Measurements from ENCODE around the gene CNNM4. TPM values are rescaled to one million over a fixed set of nuclear protein-coding genes. Genes with fewer than 3 reads are reported as not detected.
"Not testable (repeated sequence)": the region's sequence is repeated elsewhere in the genome, so short reads cannot be mapped to it uniquely, and the experiment has no call there.

CNNM4 gene
- total RNA-seq, 1 donor from 2014 or later, result 15.6 TPM

DNA sequence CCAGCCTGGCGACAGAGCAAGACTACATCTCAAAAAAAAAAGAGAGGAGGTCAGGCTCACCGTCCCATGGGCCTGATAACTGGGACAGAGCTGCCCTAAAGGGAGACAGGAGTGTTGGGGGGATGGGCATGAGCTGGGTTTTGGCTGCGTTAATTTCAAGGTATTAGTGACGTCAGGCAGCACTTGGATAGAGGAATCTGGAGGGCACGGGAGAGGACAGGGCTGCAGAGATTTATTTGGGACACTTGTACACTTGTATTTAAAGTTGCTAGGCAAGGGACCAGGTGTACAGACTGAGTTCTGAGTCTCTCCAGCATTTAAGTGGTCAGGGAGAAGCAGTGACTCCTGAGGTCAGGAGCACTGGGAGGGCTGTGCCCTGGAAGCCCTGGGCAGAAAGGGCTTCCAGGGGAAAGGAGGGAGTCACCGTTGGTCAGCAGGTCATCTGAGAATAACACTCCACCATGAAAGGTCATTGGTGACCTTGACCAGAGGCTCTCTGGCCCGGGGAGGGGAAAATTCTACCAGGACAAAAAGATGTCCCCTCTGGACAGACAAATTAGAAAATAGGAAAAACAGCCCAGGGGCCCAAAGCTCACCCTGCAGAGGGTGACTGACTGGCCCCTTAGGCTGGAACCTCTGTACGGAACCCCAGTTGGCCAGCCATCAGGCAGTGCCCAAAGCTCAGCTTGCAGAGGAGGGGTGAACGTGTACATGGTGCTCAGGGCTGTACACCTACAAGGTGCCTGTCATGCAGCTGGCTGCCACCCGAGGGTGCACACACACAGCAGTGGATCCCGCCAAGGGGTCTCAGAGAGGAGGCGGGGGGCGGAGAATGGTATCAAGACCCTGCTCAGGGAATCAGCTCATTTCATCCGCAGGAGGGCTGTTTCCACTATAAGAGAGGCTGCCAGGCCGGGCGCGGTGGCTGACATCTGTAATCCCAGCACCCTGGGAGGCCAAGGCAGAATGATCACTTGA is 32.4 kb downstream of the CNNM4 start:
- DNase-seq (ENCODE audit: low read depth), result no peak

DNA sequence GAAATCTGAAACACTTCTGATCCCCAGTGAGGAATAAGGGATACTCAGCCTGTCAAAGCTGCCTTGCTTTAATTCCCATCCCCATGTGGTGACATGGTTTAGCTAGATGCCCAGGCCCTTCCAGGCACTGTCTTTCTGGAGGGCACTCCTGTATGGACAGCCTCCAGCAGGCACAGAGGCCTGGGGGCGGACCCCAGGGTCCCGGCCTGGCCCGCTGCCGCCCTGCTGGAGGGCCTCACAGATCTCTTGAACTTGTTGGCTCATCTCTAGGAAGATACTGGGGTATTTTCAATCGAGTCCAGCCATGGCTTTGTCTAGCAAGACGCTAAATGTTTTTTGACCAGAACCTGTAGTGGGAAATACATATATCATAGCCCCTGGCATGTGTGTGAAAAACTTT is 34.4 kb downstream of the CNNM4 start:
- no peak for DNase-seq (ENCODE audit: low read depth)

DNA sequence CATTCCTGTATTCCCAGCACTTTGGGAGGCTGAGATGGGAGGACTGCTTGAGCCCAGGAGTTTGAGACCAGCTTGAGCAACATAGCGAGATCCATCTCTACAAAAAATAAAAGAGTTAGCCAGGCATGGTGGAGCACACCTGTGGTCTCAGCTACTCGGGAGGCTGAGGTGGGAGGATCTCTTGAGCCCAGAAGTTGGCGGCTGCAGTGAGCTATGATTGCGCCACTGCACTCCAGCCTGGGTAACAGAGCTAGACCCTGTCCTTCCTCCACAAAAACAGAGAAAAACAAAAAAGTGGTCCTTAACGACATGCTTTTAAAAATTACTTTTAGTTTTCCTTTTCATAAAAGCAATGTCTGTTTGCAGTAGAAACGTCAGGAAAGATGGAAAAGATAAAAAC is 35.8 kb downstream of the CNNM4 start:
- DNase-seq (ENCODE audit: low read depth), result not testable (repeated sequence)

DNA sequence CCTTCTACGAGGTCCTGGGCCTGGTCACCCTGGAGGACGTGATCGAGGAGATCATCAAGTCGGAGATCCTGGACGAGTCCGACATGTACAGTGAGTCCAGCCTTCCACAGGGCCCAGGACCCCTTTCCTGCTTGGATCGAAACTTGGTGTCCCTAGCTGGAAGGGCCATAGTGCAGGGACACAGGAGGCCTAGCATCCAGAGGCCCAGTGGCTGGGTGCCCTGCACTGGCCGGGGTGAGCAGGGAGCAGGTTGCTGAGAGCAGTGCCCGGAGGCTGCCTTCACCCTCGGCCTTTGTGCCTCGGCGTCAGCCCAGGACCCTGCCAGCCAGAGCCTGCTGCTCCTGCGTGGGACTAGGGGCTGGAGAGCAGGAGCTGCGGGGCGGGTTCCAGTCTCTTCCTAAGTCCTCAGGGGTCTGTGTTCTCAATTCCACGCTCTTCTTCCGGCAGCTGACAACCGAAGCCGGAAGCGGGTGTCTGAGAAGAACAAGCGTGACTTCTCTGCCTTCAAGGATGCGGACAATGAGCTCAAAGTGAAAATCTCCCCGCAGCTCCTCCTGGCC is 36.4 kb downstream of the CNNM4 start:
- no peak for DNase-seq (ENCODE audit: low read depth)

DNA sequence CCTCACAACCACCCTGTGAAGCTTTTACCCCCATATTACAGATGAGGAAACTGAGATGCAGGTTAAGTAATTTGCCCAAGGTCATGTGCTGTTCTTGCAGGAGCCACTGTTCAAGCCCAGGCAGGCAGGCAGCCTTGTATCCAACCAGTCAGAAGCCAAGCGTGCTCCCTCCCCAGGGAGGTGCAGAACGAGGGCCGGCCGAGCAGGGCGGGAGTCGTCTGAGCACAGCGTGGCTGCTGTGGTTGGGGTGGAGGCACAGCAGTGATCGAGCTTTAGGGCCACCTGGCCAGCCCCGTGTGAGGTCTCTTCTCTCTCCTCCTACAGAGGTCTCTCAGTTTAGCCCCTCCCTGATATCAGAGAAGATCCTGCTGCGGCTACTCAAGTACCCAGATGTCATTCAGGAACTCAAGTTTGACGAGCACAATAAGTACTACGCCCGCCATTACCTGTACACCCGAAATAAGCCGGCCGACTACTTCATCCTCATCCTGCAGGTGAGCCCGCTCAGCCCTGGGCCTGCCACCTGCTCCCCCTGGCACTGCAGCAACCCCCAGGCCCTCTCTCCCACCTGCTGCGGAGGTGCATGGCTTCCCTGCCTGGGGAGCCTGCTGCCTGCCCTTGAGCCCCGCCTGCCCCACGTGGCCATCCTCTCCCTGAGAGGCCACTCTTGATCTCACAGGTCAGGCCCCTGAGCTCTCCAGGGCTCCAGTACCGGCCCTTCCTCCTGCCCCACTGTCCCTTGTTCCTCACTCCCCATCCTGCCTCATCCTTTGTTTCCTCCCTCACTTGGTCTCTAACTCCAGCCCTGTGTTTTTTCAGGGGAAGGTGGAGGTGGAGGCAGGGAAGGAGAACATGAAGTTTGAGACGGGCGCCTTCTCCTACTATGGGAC is 38.3 kb downstream of the CNNM4 start:
- no peak for DNase-seq (ENCODE audit: low read depth)

DNA sequence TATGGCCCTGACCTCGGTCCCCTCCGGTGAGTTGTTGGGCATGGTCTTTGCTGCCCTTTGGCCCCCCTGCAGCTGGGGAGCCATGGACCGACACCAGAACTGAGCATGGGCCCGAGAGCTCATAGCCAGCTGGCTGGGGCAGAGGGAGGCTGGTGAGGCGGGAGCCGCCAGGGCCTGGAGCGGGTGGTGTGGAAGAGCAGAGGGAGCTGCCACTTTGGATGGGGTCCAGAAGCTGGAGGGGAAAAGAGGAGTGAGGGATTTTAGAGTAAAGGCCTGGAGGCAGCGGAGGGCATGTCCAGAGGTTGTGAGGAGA is 38.9 kb downstream of the CNNM4 start:
- no peak for DNase-seq (ENCODE audit: low read depth)

DNA sequence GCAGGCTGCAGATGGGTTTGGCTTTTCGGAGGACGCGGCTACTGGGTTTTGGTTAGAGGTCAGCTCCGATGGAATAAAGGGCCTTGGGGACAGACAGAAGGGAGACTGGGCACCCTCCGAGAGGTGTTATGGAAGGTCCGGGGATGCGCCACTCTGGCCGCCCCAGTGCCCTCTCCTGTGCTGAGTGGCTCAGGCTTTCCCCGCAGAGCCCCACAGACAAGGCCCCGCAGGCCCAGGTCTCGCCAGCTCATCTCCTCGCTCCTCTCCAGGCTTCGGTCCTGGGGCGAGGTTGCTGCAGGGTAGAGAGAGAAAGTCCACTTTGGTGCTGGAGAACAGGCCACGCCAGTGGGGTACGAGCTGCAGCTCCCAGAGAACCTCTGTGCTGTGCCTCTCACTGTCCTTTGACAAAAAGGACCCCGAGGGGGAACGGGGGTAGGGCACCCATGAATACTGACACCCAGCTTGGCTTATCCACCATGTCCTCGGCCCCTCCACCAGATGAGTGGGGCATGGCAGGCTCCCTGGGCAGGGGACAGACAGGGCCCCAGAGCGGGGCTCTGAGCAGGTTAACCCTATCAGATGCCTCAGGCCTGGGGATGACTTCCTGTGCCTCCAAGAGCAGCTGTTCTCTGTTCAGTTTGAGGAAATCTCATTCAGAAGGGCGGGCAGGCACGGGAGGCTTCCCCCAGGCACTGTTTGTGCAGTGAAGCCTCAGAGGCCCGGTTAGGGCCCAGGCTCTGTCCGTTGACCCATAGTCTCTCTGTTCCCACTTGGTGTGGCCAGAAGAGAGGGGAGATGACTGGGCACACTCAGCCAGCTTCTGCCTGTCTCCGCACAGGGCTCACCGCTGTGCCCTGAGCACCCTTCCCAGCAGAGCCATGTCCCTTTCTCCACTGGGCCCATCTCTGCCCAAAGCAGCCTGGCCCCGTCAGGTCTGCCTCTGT is 39.6 kb downstream of the CNNM4 start:
- DNase-seq (ENCODE audit: low read depth), result no peak

DNA sequence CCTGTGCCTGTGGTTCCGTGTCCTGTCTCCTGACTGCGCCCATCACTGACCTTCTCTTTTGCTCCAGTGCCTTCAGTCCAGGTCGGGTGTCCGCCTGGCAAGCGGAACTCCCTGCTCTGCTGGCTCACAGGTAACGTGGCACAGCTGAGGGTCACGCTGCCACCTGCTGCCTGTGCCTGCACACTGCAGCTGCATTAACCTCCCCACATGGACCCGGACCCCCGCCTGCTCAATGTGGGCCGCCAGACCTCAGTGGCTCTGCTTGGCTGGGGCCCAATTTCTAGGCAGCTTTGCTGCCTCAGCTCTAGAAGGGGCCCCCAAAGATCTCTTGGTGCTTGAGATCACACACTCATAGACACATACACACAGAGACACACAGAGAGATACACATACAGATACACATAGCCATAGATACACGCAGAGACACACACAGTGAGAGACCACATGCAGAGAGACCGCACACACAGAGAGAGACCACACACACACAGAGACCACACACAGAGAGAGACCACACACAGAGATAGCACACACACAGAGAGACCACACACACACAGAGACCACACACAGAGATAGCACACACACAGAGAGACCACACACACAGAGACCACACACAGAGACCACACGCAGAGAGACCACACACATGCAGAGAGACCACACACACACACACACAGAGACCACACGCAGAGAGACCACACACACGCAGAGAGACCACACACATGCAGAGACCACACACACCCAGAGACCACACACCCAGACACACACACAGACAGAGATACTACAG is 40.5 kb downstream of the CNNM4 start:
- DNase-seq (ENCODE audit: low read depth), result peak; percentile 44

DNA sequence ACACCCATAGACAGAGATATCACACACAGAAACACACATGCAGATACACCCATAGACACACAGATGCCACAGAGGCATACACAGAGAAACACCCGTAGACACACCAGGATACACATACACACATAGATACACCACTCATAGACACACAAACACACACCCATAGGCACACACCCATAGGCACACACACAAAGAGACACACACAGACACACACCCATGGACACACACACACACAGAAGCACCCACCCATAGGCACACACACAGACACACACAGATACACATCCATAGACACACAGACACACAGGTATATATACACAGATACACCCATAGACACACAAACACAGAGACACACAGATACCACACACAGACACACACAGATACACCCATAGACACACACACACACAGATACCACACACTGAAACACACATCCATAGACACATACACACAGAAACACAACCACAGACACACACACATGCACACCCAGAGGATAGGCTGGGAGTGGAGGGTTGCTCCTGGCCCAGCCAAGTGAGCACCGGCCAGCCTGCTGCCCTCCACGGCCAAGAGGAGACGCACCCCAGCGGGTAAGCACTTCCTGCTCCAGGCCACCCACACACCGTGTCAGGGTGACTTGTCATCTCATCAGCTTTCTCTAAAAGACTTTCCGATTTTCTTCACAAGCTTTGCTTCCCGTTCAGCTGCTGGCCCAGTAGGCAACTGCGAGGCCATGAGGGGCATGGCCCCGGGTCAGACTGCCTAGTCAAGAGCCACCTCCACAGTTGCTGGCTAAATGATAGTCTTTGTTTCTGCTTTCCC is 41.3 kb downstream of the CNNM4 start:
- DNase-seq (ENCODE audit: low read depth), result no peak

DNA sequence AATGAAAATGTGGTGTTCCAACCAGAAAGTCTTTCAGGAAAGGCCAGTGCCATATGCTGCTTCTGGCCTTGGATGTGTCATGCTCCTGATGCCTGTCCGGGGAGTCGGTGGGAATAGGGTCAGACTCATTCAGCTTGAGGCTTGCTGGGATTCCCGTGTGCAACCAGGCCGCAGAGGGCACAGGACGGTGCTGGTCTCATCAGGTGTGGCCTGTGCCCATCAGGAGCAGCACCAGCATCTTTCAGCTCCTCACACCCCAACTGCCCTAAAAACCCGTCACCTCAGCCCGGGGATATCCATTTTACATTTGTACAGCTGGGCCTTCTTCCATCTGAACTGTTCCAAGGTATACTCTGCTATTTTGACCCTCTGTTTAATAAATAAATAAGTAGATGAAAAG is 42.0 kb downstream of the CNNM4 start:
- no peak for DNase-seq (ENCODE audit: low read depth)

DNA sequence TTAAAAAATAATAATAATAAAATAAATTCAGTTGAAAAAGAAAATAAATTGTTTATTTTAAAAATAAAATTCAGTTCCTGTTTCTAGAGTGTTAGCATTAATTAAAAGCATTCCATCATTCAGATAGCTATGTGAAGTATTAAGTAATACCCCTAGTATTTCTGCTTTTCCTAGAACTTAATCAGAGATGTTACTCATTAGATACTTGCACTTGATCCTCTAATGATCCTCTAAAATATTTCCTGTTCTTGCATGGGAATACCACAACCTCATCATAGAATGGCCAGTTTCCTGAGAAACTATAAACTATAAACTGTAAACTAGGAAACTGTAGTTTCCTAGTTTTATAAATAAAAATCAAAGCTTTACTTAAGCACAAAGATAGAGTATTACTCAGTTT is 44.3 kb downstream of the CNNM4 start:
- no peak for DNase-seq (ENCODE audit: low read depth)

DNA sequence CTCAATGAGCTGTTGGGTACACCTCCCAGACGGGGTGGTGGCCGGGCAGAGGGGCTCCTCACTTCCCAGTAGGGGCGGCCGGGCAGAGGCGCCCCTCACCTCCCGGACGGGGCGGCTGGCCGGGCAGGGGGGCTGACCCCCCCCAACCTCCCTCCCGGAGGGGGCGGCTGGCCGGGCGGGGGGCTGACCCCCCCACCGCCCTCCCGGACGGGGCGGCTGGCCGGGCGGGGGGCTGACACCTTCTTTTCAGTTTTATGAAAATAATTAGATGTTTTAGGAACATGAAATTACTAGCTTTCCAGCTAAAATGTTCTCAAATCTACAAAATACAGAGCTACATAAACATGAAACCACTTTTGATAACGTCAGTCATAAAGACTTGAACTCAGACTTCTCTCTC is 45.2 kb downstream of the CNNM4 start:
- DNase-seq (ENCODE audit: low read depth), result not testable (repeated sequence)

DNA sequence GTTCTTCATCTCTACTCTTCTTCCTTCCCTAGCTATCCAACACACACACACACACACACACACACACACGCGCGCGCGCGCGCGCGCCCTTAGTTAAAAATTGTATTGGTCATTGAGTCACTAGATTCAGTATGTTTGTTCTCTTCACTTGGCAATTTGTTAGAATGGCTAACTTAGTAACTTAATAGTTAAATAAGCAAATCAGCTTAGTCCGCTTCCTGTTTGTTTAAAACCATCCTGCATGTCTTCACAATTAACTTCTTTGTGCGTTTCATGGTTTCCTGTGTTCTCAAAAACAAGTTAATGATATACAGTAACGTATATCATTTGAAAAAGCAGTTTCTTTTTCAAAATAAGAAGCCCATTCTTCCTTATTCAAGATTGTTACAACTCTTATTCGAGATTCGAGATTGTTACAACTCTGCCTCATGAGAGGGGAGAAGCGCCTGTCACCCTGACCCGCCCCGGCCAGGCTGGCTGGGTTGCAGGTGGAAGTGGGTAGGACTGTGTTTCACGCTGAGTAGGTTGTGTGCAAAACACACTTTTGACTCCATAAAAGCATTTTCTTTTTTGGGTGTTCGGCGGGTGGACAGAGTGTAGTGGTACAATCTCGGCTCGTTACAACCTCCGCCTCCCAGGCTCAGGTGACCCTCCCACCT is 45.9 kb downstream of the CNNM4 start:
- no peak for DNase-seq (ENCODE audit: low read depth)

DNA sequence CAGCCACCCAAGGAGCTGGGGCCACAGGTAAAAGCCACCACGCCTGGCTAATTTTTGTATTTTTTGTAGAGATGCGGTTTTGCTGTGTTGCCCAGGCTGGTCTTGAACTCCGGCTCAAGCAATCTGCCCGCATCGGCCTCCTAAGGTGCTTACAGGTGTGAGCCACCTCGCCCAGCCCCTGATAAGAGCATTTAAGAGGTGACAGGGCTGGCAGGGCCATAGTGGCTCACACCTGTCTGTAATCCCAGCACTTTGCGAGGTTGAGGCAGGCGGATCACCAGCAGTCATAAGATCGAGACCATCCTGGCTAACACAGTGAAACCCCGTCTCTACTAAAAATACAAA is 46.4 kb downstream of the CNNM4 start:
- DNase-seq (ENCODE audit: low read depth), result no peak

DNA sequence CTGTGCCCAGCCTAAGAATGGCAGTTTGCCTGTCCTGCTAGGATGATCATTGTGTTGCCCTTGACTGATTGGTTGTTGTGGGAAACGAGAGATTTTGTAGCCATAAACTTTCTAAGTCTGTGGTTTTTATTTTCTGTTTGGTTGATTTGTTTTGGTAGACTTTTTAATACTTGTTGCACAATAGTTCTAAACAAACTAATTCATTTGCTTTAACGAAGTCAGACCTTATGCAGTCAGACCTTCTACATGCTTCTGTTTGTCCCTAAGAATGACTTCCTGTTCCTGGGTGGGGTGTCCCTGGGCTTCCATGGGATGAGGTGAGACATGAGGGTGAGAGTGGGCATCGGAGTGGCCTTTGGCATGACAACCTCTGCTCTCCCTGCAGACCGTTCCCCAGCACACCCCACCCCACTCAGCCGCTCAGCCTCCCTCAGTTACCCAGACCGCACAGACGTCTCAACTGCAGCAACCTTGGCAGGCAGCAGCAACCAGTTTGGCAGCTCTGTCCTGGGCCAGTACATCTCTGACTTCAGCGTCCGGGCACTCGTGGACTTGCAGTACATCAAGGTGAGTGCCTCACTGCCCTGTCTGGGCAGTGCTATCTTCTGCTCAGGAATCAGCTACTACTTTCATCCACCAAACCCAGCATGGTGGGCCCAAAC is 47.6 kb downstream of the CNNM4 start:
- DNase-seq (ENCODE audit: low read depth), result no peak

DNA sequence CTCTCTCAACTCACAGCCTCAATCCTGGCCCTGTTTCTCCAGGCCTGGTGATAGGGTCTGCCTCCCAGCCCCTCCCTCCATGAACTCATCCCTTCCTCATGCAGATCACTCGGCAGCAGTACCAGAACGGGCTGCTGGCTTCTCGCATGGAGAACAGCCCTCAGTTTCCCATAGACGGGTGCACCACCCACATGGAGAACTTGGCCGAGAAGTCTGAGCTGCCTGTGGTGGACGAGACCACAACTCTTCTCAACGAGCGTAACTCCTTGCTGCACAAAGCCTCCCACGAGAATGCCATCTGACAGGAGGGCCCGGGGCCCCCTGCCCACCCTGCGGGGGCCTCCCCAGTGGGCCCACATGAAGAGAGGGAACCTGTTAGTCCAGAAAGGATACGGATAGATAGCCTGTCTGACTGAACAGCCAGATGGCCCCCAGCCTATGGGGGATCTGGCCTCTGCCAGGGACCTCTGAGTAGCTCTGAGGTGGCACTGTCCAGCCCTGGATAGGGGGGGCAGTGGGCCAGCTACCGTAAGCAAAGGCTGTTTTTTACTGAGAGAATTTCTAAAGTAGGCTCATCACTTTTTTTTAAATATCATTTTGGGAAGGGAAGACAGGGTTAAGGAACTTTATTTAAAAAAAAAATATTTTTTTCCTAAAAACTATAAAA is 48.6 kb downstream of the CNNM4 start:
- DNase-seq (ENCODE audit: low read depth), result no peak

DNA sequence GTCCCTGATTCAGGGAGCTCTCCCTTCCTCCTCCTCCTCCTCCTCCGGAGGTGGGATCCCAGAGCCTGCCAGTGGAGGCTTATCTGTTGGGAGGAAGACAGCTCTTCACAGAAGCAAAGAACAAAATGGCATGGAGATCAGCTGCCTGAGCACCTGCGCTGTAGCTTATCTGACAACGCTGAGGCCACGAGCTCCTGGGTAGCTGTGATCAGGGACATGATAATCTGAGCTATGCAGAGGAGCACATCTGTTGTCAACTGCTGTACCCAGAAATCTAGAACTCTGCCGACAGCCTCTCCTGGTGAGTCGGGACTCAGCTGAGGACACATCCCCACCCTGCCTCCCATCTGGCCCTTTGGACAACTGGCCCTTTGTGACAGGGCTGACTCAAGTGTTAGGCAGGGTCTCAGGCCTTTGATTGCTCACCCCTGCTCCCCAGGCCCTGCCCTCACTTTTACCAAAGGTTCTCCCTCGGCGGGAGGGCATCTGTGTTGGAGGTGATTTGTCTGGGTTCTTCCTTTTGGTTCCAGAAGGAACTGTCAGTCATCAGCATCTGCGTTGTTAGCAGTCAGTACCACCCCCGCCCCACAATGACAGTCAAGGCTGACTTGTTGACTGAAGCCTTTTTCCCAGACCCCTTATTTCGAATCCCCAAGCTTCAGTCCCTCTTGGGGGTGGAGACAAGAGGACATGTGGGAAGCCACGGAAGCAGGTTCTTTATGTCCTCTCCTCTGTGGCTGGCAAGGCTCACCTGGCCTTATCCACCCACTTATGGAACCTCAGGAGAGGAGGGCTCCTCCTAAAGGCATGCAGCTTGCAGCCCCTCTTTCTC is 49.5 kb downstream of the CNNM4 start:
- DNase-seq (ENCODE audit: low read depth), result peak; percentile 24

Data from myocyte (in vitro differentiated cells).